ENCODE data around the gene FARP1.

DNA sequence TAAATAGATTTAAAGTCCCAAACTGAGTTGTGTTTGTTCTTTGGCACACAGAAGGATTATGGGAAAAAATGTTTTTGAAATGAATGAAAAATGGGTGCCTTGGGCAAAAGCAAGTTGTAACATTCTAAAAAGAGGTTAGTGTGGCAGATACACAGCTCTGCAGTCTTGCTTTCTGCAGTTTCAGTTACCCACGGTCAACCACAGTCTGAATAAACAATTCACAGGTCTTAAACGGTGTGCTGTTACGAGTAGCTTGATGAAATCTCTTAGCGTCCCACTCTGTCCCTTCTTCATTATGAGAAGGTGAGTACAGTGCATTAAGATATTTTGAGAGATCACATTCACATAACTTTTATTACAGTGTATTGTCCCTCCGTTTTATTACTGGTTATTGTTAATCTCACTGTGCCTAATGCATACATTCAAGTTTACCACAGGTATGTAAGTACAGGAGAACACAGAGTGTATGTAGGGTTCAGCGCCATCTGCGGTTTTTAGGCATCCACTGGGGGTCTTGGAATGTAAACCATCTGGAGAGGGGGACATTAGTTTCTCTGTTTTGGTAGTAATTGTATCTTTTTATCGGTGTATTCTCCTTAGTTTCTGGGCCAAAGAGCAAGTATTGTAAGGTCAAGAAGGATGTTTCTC lies 8.1 kb downstream of the FARP1 start:
- TF ChIP-seq CTCF (conservative IDR thresholded peaks at IDR 0.05) (no peak), ZFX (IDR thresholded peaks at IDR 0.05) (no peak)

Data from C4-2B (cell line).